ENCODE measurements around the gene KSR1.

The KSR1 gene

GRCh38 chr17:27620721-27621120, 164.5 kb downstream of the KSR1 start:
- TF ChIP-seq, protein P1, sequence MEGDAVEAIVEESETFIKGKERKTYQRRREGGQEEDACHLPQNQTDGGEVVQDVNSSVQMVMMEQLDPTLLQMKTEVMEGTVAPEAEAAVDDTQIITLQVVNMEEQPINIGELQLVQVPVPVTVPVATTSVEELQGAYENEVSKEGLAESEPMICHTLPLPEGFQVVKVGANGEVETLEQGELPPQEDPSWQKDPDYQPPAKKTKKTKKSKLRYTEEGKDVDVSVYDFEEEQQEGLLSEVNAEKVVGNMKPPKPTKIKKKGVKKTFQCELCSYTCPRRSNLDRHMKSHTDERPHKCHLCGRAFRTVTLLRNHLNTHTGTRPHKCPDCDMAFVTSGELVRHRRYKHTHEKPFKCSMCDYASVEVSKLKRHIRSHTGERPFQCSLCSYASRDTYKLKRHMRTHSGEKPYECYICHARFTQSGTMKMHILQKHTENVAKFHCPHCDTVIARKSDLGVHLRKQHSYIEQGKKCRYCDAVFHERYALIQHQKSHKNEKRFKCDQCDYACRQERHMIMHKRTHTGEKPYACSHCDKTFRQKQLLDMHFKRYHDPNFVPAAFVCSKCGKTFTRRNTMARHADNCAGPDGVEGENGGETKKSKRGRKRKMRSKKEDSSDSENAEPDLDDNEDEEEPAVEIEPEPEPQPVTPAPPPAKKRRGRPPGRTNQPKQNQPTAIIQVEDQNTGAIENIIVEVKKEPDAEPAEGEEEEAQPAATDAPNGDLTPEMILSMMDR (IDR thresholded peaks at IDR 0.05), result no peak
- no peak for DNase-seq (ENCODE audit: low spot score)
- no peak overlapping the region for H3K27ac ChIP-seq
- H3K4me3 ChIP-seq, result no peak overlapping the region

- TF ChIP-seq, protein P1 (IDR thresholded peaks at IDR 0.05), result no peak
- H3K27ac ChIP-seq, result no peak overlapping the region
- no peak for DNase-seq (ENCODE audit: low spot score)
- H3K4me3 ChIP-seq, result no peak overlapping the region
Observed at GRCh38 chr17:27621536-27621935, 165.3 kb downstream of the KSR1 start.

DNA sequence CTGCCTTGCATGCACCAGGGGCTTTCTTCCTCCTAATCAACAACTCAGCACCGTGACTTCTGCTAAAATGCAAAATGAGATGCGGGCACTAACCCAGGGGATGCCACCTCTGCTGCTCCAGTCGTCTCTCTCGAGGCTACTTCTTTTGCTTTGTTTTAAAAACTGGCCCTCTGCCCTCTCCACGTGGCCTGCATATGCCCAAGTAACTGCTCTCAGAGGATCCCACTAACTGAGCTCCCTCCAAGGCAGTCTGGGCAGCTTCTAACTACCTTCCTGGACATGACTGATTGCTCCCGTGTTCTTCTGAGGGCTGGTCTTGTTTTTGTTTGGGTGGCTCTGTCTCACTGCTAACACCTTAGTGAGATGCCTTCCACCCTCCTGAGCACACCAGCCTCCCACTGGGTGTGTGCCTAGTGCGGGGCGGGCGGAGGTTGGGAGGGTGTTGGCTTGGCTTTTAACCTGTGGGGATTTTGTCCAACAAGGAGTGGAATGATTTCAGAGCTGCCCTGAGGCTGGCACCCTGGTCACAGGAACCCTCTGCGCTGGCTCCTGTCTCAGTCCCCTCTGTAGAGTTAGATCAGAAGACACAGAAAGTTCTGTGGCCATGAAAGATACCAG, 165.8 kb downstream of the KSR1 start:
- H3K4me3 ChIP-seq, result no peak overlapping the region
- H3K27ac ChIP-seq, result no peak overlapping the region
- TF ChIP-seq, protein P1 (IDR thresholded peaks at IDR 0.05), result no peak
- DNase-seq (ENCODE audit: low spot score), result no peak

DNA sequence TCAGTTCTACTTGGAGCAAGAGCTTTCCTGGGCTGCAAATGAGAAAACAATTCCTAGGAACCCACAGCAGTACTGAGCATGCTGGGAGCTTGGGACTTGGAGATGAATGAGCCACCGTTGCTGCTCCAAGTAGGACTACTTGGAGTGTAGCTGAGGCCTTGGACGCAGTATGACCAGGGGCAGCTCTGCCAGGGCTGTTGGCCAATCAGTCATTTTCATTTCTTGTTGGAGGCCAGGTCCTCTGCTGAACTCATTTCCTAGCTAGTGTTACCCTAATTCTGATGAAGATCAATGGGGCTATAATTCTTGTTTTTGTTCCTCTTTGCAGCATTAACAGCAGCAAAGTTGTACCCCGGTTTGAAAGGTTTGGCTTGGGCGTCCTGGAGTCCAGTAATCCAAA, 166.7 kb downstream of the KSR1 start:
- TF ChIP-seq, protein P1 (IDR thresholded peaks at IDR 0.05), result no peak
- no peak overlapping the region for H3K27ac ChIP-seq
- DNase-seq (ENCODE audit: low spot score), result no peak
- no peak overlapping the region for H3K4me3 ChIP-seq

DNA sequence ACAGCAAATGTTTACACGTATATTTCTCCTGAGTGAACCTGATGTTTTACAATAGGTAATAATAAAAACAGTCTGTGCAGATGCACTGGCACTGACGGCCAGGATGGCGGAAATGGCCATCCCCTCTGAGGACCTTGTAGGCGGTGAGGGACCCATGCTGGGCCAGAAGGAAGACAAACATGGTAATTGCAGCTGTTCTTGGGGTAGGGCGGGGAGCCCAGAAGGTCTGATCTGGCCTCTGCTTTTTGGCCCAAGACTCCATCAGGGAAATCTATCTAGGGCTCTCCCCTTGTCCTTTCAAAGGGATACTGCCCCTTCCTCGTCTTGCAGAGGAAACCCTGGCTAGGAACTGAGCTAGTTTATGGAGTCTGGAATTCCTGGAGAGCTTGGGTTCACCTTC, 167.4 kb downstream of the KSR1 start:
- H3K4me3 ChIP-seq, result no peak overlapping the region
- H3K27ac ChIP-seq, result no peak overlapping the region
- TF ChIP-seq, protein P1 (IDR thresholded peaks at IDR 0.05), result no peak
- DNase-seq (ENCODE audit: low spot score), result no peak

GRCh38 chr17:27624539-27624938, 168.3 kb downstream of the KSR1 start:
- DNase-seq (ENCODE audit: low spot score), result no peak
- Histone ChIP-seq H3K27ac (no peak overlapping the region), H3K4me3 (no peak overlapping the region)
- TF ChIP-seq, protein P1 (IDR thresholded peaks at IDR 0.05), result no peak

DNA sequence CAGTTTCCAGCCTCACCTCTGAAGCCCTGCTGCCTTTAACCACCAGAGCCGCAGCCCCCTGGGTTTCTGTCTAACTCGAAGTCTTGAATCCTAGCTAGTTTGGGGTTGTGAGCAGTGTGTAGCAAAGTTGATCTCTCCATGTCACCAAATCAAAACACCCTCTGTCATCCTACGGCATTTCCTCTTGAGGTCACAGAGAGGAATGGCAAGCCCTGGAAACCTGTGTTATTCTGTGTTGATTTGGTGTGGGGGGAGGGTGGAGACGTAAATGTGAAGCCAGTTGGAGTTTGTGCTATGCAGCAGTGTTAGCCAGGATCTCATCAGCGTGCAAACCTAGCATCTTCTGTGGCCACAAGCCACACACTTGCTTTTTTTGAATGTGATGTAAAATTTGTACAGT, 169.6 kb downstream of the KSR1 start:
- H3K4me3 ChIP-seq, result no peak overlapping the region

More for the DNA sequence above, 169.6 kb downstream of the KSR1 start:
- DNase-seq (ENCODE audit: low spot score), result no peak
- TF ChIP-seq, protein P1 (IDR thresholded peaks at IDR 0.05), result no peak
- H3K27ac ChIP-seq, result no peak overlapping the region
